Esophagus squamous epithelium (tissue), 4 donors: ENCODE results near the gene RHEBL1.

Experiments used
- CTCF ChIP-seq, 6 experiments: fragments of 450-650 bp in 4 of 6; fragments of 200-600 bp in 2 of 6; sonication (generic) in 2 of 6; IDR thresholded peaks; one replicate each; pipeline ENCODE4 v1.5.1; 2016 to 2019; ENCODE audit warnings: antibody characterized with exemption in 6 of 6, mild to moderate bottlenecking in 4 of 6, moderate library complexity in 4 of 6
- POLR2A ChIP-seq, 4 donors: fragments of 450-650 bp; IDR thresholded peaks; one replicate each; pipeline ENCODE4 v1.6.1; 2017; ENCODE audit warnings: antibody characterized with exemption in 4 of 4, mild to moderate bottlenecking in 4 of 4, moderate library complexity in 3 of 4

GRCh38 chr12:49069507-49070346, at the start of gene RHEBL1:
- TF ChIP-seq CTCF (IDR thresholded peaks at IDR 0.05) (peak in 1 of 6 experiments; percentile 50), POLR2A (IDR thresholded peaks at IDR 0.05) (peak in 2 of 4 donors; percentile 30 to 64)
